Smooth muscle cell (in vitro differentiated cells): ENCODE results near the gene CUL4A. TPM values are rescaled to one million over a fixed set of nuclear protein-coding genes. Genes with fewer than 3 reads are reported as not detected.

ENCODE experiments used
- DNase-seq: peaks from one replicate; lab custom pipeline; 2025; ENCODE audit not compliant: unreplicated experiment; lab: John Stamatoyannopoulos, UW
- H2AFZ ChIP-seq: fragments of 200-600 bp; sonication (generic); 2 replicates; pipeline ENCODE4 v1.6.0; 2016; ENCODE audit warnings: antibody characterized with exemption, low read depth, mild to moderate bottlenecking
- H3F3A ChIP-seq: fragments of 200-600 bp; sonication (generic); 2 replicates; pipeline ENCODE4 v1.6.0; 2017; ENCODE audit warnings: antibody characterized with exemption, low read depth
- H3K27ac ChIP-seq: fragments of 200-600 bp; sonication (generic); 2 replicates; pipeline ENCODE4 v1.5.1; 2016; ENCODE audit warnings: low read depth, mild to moderate bottlenecking
- H3K27me3 ChIP-seq: fragments of 200-600 bp; sonication (generic); 2 replicates; pipeline ENCODE4 v1.6.1; 2016; ENCODE audit warnings: low read depth, mild to moderate bottlenecking
- H3K36me3 ChIP-seq: fragments of 200-600 bp; sonication (generic); 2 replicates; pipeline ENCODE4 v1.5.1; 2016; ENCODE audit warnings: low read depth
- H3K4me1 ChIP-seq: fragments of 200-600 bp; sonication (generic); 2 replicates; pipeline ENCODE4 v1.5.1; 2016; ENCODE audit warnings: low read depth
- H3K4me2 ChIP-seq: fragments of 200-600 bp; sonication (generic); 2 replicates; pipeline ENCODE4 v1.6.0; 2016; ENCODE audit warnings: mild to moderate bottlenecking
- H3K4me3 ChIP-seq: fragments of 200-600 bp; sonication (generic); 2 replicates; pipeline ENCODE4 v1.5.1; 2016; ENCODE audit warnings: mild to moderate bottlenecking
- H3K79me2 ChIP-seq: fragments of 200-600 bp; sonication (generic); 2 replicates; pipeline ENCODE4 v1.6.0; 2016; ENCODE audit warnings: low read depth, mild to moderate bottlenecking
- H3K9ac ChIP-seq: fragments of 200-600 bp; sonication (generic); 2 replicates; pipeline ENCODE4 v1.6.0; 2016; ENCODE audit warnings: low read depth
- H3K9me3 ChIP-seq: fragments of 200-600 bp; sonication (generic); replicated peaks from 2 replicates; pipeline ENCODE4 v1.5.1; 2016; ENCODE audit warnings: low read depth
- H4K20me1 ChIP-seq: fragments of 200-600 bp; sonication (generic); 2 replicates; pipeline ENCODE4 v1.6.0; 2016; ENCODE audit warnings: low read depth
- WGBS: methylation state at CpG from one replicate; pipeline ENCODE4 v1.1.7; 2016; ENCODE audit warnings: low lambda C conversion rate; 5-methylcytosine and 5-hydroxymethylcytosine counted together
- polyA plus RNA-seq: library from polyadenylated mRNA; unstranded; fragments of >200 nt; fragmentation: Nextera tagmentation; extraction: Ambion mirVana; gene quantifications from 2 replicates; pipeline ENCODE4 v1.2.1, GENCODE V29; 2016
- total RNA-seq: library from RNA; depleted of rRNA; stranded (reverse); fragments of >200 nt; gene quantifications from 2 replicates; pipeline ENCODE4 v1.2.3, GENCODE V29; 2014
- TF ChIP-seq, protein P1 (sequence below): fragments of 200-600 bp; sonication (generic); IDR thresholded peaks from 2 replicates; pipeline ENCODE4 v1.5.1; 2017; ENCODE audit warnings: borderline replicate concordance, mild to moderate bottlenecking, antibody characterized with exemption; ENCODE audit not compliant: insufficient read depth, poor library complexity, severe bottlenecking

Gene CUL4A
- total and polyA plus RNA-seq, 2 experiments from 2014 or later: 40.3 to 62.7 TPM

DNA sequence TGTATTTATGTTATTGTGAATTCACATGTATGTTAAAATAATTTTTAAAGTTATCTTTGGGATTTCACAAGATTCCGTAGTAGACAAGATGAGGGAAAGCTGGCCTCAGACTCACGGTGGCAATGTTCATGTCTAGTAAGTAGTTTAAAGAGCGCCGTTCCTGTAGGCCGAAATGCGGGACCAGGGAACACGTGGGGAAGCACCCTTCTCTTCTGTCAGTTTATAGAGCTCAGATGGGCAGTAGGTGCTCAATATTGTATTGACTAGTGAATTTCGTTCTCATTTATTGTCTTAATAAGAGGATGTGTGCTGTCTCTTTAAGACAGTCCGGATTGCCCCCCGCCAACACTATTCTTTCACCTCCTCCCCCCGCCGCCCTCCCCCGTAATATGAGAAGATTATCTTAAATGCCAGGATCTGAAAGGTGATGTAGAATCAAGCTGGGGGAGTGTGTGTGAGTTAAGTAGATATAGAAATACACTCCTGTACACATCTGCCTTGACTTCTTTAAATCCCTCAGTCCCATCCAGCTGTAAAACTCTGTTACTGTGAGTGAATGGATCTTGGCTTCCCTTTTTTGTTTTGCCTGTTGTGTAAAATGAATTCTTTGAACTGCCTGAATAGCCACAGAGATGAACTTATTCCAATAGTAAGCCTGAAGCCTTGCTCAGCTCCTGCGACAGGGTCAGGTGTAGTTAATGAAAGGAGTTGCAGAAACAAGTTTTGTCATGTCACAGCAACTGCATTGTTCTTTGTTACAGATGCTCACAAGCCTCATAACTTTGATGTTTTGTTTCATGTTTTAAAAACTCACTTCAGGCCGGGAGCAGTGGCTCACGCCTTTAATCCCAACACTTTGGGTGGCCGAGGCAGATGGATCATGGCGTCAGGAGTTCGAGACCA lies 88.9 kb downstream of the CUL4A start:
- H3K9ac ChIP-seq: peak overlapping the region; percentile 95
- no peaks in the 10 kb centered on the region for H3K36me3 ChIP-seq
- peaks cover 46% of the 10 kb centered on the region for H4K20me1 ChIP-seq
- WGBS: 48% methylated on average over 19 of the region's 19 CpGs
- peak overlapping the region; percentile 86 for H3K27ac ChIP-seq
- H3K27me3 ChIP-seq: no peaks in the 10 kb centered on the region
- peak overlapping the region; percentile 95 for H3K4me3 ChIP-seq
- peaks cover 67% of the 10 kb centered on the region for H3K79me2 ChIP-seq
- H3F3A ChIP-seq: no peaks in the 10 kb centered on the region
- DNase-seq: no peak
- no peaks in the 10 kb centered on the region for H3K9me3 ChIP-seq
- H2AFZ ChIP-seq: no peak overlapping the region
- TF ChIP-seq, protein P1, sequence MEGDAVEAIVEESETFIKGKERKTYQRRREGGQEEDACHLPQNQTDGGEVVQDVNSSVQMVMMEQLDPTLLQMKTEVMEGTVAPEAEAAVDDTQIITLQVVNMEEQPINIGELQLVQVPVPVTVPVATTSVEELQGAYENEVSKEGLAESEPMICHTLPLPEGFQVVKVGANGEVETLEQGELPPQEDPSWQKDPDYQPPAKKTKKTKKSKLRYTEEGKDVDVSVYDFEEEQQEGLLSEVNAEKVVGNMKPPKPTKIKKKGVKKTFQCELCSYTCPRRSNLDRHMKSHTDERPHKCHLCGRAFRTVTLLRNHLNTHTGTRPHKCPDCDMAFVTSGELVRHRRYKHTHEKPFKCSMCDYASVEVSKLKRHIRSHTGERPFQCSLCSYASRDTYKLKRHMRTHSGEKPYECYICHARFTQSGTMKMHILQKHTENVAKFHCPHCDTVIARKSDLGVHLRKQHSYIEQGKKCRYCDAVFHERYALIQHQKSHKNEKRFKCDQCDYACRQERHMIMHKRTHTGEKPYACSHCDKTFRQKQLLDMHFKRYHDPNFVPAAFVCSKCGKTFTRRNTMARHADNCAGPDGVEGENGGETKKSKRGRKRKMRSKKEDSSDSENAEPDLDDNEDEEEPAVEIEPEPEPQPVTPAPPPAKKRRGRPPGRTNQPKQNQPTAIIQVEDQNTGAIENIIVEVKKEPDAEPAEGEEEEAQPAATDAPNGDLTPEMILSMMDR: no peak
- H3K4me1 ChIP-seq: peaks cover 5% of the 10 kb centered on the region
- peak overlapping the region; percentile 99 for H3K4me2 ChIP-seq

DNA sequence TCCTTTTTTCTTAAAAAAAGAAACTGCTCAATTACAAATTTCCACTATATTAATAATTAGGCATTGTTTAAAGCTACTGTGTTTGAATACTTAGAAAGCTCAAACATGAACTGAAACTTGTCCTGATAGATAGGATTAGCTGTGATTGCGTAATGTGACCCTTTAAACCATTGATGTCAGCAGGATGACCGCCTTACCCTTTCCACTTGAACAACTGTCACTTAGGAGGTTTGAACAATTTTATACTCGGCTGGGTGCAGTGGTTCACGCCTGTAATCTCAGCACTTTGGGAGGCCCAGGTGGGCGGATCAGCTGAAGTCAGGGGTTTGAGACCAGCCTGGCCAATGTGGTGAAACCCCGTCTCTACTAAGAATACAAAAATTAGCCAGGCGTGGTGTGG lies 90.5 kb downstream of the CUL4A start:
- Histone ChIP-seq H3K4me3 (no peak overlapping the region), H2AFZ (no peak overlapping the region), H3K4me2 (no peak overlapping the region), H3K79me2 (peaks cover 83% of the 10 kb centered on the region), H4K20me1 (peaks cover 62% of the 10 kb centered on the region), H3K4me1 (peaks cover 5% of the 10 kb centered on the region), H3K9ac (no peak overlapping the region), H3F3A (no peaks in the 10 kb centered on the region), H3K36me3 (no peaks in the 10 kb centered on the region), H3K27ac (no peak overlapping the region), H3K27me3 (no peaks in the 10 kb centered on the region), H3K9me3 (no peaks in the 10 kb centered on the region)
- no peak for DNase-seq
- WGBS: 87% methylated on average over 7 of the region's 7 CpGs
- TF ChIP-seq, protein P1: no peak

DNA sequence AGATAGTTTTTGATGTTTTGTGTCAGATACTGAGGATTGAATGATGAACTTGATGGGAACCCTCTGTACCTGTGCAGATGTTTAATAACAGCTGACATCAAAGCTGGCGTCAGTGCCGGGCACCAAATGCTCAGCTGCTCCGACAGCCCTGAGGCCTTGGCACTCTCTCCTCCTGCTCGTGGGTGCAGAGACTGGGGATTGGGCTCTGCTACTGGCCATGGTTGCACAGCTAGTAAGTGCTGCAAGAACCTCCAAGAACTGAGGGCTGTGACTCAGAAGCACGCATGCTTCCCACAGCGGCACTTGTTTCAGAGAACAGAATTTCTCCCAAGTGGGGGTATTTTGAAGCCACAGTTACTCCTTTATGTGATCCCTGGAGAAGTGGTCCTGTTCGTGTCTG lies 93.6 kb downstream of the CUL4A start:
- no peak overlapping the region for H3K4me3 ChIP-seq
- no peak overlapping the region for H3K9ac ChIP-seq
- 93% methylated on average over 7 of the region's 7 CpGs for WGBS
- no peak overlapping the region for H2AFZ ChIP-seq
- H3K4me1 ChIP-seq: peaks cover 5% of the 10 kb centered on the region
- H3K36me3 ChIP-seq: no peaks in the 10 kb centered on the region
- DNase-seq: no peak
- TF ChIP-seq, protein P1: no peak
- no peak overlapping the region for H3K27ac ChIP-seq
- no peaks in the 10 kb centered on the region for H3K9me3 ChIP-seq
- H3K4me2 ChIP-seq: no peak overlapping the region
- H3F3A ChIP-seq: no peaks in the 10 kb centered on the region
- peaks cover 93% of the 10 kb centered on the region for H3K79me2 ChIP-seq
- peaks cover 90% of the 10 kb centered on the region for H4K20me1 ChIP-seq
- no peaks in the 10 kb centered on the region for H3K27me3 ChIP-seq
